ENCODE data around the gene CDYL2.

Gene CDYL2

DNA sequence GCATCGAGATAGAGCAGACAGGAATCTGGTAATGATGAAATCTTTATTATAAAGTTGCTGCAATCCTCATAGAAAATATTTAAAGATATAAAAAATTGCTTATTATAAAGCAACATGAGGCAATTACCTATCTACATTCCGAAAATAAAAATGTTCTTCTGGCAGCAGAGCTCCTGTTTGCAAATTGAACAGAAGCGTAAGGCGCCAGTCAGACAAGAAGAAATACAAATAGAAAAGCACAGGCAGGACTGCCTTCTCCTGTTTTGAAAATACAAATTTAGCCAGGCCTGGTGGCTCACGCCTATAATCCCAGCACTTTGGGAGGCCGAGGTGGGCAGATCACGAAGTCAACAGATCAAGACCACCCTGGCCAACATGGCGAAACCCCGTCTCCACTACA is 95.6 kb downstream of the CDYL2 start:
- DNase-seq (ENCODE audit: low read depth in 2 of 2, low spot score in 1 of 2): no peak

DNA sequence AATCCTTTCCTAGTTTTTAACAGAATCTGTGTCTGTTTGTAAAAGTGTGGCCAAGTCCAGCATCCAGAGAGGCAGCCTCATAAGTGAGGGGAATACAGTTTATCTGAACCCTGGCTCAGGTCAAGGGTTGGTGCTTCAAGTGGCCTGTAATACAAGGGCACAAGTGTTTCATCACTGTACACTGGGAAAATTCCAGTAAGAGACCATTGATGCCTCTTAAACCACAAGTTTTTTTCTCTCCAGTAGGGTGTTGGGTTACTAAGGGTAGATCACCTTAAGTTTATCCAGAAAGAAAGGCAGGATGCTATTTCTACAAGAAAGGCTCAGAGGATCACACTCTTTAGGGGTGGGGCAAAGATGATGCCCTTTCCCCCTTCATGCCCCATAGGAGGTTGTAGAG is 96.7 kb downstream of the CDYL2 start:
- DNase-seq (ENCODE audit: low read depth in 2 of 2, low spot score in 1 of 2): no peak

DNA sequence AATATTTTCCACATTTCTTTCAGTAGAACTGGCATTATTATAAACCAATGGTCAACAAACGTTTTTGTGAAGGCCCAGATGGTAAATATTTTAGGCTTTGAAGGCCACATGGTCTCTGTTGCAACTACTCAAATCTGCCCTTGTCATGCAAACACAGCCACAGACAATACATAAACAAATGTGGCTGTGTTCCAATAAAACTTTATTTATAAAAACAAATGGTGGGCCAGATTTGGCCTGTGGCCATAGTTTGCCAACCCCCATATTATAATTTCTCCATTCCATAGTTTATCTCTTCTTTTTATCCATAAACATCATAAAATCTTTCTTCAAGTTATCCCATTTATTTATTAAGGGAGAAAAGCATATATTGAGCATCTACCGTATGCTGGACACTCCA is 98.8 kb downstream of the CDYL2 start:
- DNase-seq (ENCODE audit: low read depth in 2 of 2, low spot score in 1 of 2): no peak

DNA sequence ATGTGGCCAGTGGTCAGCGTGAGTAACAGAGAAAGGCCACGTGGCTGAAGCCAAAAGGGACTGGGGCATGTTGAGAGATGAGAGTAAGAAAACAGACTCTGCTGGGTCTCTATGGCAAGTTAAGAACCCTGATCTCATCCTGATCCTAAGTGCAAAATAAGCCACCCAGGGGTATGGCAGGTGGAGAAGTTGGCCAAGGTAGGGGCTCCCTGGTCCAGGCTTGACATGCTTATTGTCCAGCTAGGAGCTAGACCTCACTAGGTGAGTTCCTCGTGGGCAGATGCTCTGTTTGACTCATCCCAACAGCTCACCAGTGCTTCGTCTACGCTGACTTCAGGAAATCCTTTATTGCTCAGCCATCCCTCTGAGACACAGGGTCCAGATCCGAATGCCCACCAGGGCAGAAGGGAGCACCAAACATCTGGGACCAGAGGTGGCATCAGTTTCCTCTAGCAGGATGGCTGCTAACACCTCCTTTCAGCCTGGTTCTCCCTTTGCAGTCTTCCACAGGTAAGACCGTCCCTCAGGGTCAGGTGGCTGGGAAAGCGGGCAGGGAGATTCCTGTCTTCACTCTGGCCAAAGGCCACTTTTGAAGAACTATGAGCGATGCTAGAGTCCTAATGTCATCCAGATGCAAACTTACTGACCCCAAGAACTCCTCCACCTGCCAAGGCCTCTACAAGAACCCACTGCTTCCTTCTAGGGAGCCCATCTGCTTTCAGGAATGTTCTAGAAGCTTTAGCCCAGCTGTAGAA is 99.5 kb downstream of the CDYL2 start:
- no peak for DNase-seq (ENCODE audit: low read depth in 2 of 2, low spot score in 1 of 2)

DNA sequence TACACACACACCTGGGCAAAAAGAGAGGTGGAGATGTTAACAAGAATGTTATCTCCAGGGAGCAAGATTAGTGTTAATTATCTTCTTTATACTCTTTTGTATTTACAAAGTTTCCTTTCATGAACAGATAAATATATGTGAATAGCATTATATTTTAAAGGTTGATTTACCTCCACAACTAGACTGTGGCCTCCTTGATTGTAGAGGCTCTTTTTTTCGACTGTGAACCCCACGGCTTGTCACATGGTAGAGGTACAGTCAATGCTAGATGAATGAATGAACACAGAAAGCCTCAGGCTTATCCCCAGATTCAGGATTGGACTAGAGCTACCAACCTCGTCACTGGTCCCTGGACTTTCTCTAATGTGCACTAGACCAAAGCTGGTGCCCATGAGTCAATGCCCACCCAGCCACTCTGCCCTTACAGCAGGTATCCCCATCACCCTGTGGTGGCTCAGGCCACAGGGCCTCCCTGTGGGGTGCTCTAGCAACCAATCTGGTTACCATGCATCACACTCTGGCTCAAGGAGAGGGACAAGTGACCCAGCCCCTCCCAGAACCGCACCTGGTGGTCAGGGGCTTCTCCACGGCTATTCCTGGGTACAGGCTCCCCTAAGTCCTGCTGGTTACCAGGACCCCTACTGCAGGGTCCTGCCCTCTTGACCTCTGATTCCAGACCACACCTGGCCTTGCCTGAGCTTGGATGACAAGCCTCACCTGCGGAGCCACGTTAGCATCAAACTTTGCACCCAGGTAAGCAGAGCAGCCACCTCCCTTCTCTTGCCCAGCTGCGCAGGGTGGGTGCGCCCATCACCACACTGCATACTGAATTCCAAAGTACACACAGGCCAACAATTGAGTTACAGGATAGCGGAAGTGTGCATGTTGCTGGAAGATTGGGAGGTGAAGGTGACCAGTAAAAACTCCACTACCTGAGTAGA is 101.0 kb downstream of the CDYL2 start:
- DNase-seq (ENCODE audit: low read depth in 2 of 2, low spot score in 1 of 2): no peak

DNA sequence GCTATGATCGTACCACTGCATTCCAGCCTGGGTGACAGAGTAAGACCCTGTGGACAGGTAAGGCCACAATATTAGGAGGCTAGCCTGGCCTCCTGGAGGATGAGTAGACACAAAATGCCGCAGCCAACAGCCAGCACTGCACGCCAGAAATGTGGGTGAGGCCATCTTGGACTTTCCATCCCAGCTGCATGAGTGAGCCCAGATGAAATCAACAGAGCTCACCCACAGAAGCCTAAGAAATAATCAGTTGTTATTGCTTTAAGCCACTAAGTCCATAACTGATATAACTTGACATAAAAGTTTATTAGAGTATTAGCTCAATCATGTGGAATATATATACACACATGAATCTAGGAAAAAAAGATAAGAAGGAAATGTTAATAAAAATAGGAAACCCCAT is 101.7 kb downstream of the CDYL2 start:
- no peak for DNase-seq (ENCODE audit: low read depth in 2 of 2, low spot score in 1 of 2)

DNA sequence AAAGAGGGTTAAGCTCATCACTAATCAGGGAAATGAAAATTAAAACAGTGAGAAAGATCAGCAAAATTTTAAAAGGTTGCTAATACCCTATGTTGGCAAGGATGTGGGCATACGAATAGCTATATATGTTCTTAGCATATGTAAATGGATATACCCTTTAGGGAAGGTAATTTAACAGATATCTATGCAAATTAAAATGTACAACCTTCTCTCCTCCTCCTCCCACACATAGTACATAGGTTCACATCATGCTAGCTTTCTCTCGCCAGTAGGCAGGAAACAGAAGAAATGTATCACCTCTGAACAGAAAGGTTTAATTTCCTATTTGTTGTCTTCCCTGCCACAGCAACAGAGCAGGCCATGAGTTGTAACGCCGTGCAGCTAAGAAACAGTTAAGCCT is 103.8 kb downstream of the CDYL2 start:
- DNase-seq (ENCODE audit: low read depth in 2 of 2, low spot score in 1 of 2): no peak

DNA sequence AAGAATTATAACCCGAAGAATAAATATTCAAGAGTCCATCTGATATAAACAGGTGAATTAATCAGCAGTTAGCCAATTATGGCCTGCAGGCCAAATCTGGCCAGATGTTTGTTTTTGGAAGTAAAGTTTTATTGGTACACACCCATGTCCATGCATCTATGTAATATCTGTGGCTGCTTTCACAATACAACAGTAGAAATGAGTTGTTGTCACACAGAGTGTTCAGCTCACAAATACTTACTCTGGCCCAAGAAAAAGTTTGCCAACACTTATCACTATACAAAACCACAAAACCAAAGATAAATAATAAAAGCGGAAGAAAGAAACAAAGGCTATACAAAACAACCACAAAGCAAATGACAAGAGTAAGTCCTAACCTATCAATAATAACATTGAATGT is 109.4 kb downstream of the CDYL2 start:
- DNase-seq (ENCODE audit: low read depth in 2 of 2, low spot score in 1 of 2): no peak

DNA sequence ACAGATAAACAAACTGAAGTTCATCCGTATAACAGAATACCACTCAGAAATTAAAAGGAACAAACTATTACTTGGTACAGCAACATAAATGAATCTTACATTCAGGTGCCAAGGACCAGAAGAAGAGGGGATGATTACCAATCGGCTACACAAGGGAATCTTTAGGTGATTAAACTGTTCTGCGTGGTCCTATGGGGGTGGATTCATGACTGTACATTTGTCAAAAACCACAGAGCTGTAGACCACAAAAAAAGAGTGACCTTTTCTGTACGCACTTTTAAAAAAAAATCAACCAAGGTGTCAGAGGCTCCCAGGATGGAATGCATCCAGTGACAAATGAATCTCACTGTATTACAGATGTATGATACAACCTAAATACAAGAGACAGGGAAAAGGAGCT is 110.8 kb downstream of the CDYL2 start:
- DNase-seq (ENCODE audit: low read depth in 2 of 2, low spot score in 1 of 2): no peak

DNA sequence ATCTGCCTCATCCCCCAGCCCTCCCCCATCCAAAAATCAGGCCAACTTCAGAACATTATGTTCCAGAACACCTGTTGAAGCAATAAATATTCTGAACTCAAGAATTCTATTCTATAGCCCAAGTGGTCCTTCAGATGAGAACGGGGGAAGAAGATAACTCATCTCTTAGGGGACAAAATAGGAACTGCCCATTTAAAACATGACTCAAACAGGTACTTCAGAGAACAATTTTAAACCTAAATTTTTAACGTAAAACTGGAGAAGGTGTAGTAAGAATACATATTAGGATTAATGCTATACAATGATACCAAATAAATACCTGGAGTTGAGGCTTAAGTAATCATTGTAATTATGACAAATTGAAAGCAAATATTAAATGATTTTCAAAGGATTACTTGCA is 112.1 kb downstream of the CDYL2 start:
- no peak for DNase-seq (ENCODE audit: low read depth in 2 of 2, low spot score in 1 of 2)

DNA sequence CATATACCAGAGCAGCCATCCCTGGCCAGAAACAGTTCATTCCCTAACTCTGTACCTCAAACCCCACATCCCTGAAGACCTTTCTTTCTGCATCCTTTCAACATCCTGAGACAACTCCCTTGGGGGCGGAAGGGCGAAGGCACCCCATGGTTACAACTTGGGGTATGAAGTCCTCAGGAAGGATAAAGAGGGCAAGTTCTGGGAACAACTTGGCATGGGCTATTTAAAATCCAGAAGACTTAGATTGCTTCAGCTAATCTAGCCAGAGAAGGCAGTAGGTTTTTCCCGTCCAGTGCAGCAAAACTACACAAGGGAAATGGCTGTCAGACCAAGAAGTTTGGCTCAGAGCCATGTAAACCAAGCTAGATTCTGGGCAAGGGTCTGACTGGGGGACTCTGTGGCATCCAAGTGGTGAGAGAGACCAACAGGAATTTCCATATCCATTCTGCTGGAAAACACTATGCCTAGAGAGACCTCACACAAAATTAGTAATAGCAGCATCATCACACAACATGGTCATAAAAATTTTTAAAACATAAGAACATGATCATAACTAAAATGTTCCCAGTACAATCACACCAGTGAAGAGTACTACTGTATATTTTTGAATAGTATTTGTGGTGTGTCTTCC is 113.2 kb downstream of the CDYL2 start:
- no peak for DNase-seq (ENCODE audit: low read depth in 2 of 2, low spot score in 1 of 2)

DNA sequence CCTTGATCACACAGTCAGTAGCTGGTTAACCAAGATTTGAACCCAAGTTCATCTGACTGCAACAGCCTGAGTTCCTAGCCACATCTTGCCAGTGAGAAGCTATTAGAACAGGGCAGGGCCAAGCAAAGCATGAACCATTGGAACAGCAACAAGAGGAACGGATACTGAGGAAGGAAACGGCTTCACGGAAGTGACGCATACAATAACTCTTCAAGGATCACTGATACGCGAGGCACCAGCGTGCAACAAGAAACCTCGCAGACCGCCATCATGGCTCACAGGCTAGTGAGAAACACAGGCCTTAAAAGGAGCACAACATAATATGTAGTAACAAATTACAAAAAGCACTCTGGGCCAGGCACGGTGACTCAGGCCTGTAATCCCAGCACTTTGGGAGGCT is 114.9 kb downstream of the CDYL2 start:
- DNase-seq (ENCODE audit: low read depth in 2 of 2, low spot score in 1 of 2): no peak

DNA sequence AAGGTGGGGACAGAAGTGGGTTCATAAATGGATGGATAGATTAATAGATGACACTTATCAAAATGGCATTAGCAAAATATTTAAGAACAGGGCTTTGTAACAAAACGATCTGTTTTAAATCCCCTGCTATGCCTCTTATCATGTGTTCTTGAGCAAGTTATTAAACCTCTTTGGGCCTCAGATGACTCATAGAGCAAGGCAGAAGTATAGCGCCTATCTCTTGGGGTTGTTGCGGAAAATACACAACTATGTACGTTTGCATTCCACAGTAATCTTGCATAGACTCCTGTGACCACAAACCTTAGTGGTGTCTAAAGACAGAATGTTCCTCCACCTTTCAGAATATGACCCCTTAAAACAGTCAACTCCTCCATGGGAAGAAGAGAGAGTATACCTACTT is 116.8 kb downstream of the CDYL2 start:
- no peak for DNase-seq (ENCODE audit: low read depth in 2 of 2, low spot score in 1 of 2)

DNA sequence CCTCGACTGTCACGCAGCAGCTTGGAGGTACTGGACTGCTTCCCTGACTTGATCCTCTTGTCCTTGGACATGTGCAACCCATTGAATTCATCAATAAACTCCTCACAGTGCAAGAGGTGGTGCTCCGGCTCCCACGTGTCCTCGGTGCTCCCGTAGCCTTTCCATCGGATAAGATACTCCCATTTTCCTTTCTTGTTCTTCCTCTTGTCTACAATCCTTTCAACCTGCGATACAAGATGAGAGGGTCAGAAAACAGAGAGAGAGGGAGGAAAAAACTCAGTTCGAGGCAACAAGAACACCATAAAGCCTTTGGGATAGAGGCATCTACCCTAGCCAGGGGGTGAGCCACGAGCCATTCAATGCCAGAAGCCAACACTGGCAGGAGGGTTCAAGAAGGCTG is 119.5 kb downstream of the CDYL2 start:
- DNase-seq (ENCODE audit: low read depth in 2 of 2, low spot score in 1 of 2): no peak

DNA sequence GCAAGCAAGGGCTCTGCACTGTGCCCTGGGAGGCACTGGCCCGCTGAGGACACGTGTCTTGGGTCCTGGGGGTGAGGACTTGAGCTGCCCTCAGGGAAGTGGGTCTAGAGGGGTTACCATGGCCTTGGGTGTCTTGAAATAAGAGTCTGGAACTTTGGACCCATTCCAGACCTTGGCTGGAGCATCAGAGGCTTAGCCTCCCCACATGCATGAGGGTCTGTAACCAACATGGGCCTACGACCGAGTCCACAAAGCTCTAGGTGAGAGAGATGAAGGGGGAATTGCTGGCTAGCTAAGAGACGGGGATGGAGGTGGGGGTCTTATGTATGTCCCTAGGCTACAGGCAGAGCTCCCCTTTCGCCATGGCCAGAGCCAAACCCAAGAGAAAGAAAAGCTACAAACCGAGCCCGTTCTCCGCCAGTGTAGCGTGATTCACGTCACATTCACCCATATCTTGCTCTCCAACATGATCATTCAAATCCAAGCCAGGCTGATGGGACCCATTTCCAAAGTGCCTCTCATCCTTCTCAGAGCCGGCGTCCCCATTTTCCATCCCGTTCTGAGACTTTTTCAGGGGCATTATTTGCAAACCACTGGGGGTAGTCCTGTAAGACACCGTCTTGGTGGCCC is 120.1 kb downstream of the CDYL2 start:
- DNase-seq (ENCODE audit: low read depth in 2 of 2, low spot score in 1 of 2): no peak

DNA sequence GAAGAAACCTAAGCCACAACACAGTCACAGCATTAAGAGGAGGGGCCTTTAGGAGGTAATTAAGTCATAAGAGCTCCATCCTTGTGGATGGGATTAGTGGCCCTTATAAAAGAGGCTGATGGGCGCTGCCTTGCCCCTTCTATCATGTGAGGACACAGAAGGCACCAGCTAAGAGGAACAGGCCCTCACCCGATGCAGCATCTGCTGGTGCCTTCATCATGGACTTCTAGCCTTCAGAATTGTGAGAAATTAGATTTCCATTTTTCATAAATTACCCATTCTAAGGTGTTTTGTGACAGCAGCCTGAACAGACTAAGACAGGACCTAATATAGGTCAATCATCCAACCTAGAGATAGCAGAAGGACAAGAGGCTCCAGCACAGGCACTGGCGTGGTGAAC is 120.8 kb downstream of the CDYL2 start:
- no peak for DNase-seq (ENCODE audit: low read depth in 2 of 2, low spot score in 1 of 2)

DNA sequence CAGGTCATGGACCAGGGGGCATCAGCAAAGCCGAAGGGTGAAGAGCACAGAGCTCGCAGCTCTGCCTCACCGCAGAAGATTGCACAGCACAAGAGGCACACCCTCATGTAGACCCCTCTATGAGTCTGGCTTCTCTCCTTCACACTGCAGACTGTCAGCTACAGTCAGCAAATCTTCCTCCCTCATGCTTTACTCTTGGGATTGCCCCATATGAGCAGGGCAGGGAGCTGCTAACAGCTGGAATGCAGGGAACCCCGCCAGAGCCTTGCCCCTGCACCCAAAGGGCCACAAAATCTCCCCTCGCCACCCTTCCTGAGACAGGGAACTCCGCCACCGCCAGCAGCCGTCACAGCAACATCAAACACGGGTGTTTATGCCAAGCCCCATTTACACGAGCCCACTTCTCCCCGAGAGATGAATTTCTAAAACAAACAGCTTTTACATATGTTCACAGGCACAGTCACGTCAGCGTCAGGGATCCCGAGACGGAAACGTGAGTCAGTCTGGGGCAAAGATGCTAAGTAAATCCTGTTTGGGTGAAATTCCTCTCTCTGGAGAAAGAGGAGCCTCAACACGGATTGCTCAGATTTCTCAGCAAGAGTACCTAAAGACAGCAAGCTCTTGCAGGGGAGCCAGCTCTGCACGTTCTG is 121.9 kb downstream of the CDYL2 start:
- DNase-seq (ENCODE audit: low read depth in 2 of 2, low spot score in 1 of 2): no peak

DNA sequence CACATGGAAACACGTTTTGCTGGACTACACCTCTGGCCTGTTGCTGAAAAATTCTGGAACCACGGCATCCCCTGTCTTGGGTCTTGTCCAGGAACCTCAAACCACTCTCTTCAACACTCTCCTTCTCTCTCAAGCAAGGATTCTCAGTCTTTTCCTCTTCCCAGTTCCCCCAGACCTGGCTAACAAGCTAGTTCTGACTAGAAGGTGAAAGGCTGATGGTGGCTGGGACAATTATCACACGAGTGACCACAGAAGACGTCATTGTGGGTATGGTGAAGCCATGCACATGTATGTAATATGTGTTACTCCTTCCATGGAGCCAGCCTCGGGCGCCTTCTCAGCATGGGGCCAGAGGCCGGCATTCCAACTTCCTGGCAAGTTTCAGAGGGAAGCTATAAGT is 123.0 kb downstream of the CDYL2 start:
- no peak for DNase-seq (ENCODE audit: low read depth in 2 of 2, low spot score in 1 of 2)

DNA sequence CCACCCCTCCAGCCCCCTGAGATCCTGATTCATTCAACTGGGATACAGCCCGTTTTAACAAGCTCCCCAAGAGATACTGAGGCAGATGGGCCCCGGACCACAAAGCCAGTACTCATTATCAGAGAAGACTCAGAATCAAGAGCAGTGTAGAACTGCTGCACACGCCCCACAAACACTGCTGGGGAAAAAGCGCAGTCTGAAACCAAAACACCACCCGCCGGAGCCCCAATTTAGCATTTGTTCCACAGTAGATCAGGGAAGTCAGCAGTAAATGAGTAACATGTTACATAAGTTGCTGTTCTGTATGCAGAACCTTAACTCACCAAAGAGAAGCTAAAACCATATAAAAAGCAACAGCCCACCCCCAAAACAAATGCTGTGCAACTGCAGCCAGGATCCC is 123.6 kb downstream of the CDYL2 start:
- DNase-seq (ENCODE audit: low read depth in 2 of 2, low spot score in 1 of 2): no peak

DNA sequence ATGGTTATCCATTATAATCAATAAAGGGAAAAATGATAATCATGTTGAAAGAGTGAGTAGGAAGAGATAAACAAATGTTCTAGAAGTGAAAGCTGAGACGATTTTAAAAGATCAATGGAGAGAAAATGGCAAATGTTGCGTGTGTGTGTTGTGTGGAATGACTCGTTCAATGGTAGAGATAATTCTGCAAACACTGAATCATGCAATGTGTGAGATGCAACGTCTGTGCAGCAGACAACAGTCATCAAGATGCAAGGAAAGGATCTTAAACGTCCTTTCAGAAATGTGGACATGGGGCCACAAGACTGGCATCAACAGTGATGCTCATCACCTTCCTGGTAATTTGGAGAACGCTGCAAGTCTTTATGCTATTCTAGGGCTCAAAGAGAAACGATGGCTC is 124.4 kb downstream of the CDYL2 start:
- DNase-seq (ENCODE audit: low read depth in 2 of 2, low spot score in 1 of 2): no peak

DNA sequence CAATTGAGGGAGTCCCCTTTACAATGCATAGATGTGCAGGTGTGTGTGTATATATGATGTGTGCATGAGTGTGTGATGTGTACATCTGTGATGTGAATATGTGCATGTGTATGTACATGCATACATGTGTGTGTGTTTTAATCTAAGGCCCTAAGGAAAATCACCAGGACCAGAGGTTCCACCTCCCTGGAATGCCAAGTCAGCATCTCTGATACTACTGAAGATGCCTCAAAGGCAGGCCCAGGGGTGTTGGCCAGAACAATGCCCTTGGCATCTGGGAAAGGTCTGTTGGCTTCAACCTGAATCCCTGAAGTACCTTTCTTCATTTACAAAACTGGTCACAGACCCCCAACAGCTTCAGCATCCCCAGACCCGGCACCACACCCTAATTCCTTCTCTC is 129.5 kb downstream of the CDYL2 start:
- no peak for DNase-seq (ENCODE audit: low read depth in 2 of 2, low spot score in 1 of 2)
